GM08714 (cell line): ENCODE data around the gene CDA.
A peak's percentile ranks its signal among the peaks of the same experiment; 100 is the strongest.

Experiments used
- H3K4me3 ChIP-seq: fragments of 200-500 bp; sonication (Bioruptor generic); 2 replicates; pipeline ENCODE4 v1.5.1; 2014; ENCODE audit warnings: mild to moderate bottlenecking, low read length, inconsistent platforms
- ZNF274 ChIP-seq: IDR thresholded peaks from 2 replicates; pipeline ENCODE4 v1.6.1; 2012; ENCODE audit warnings: mild to moderate bottlenecking, low read depth, low read length

Gene CDA

GRCh38 chr1:20641975-20642374, 53.1 kb downstream of the CDA start:
- H3K4me3 ChIP-seq: no peak overlapping the region
- TF ChIP-seq ZNF274: no peak

- no peak for TF ChIP-seq ZNF274
- H3K4me3 ChIP-seq: no peak overlapping the region
These were observed 54.2 kb downstream of the CDA start for GRCh38 chr1:20643080-20643479.

DNA sequence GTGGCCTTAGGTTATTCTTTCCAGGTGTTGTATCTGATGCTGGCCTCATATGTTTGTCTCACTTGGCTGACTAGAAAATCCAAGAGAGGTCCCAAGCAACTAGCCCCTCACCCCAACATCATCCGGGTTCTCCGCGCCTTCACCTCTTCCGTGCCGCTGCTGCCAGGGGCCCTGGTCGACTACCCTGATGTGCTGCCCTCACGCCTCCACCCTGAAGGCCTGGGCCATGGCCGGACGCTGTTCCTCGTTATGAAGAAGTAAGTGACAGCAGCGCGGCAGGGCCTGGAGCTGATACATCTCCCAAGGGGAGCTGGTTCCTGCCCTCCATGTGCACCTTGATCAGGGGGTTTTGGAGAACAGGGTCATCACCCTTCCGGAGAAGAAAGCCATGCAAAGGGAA, 55.5 kb downstream of the CDA start:
- H3K4me3 ChIP-seq: no peak overlapping the region
- no peak for TF ChIP-seq ZNF274

DNA sequence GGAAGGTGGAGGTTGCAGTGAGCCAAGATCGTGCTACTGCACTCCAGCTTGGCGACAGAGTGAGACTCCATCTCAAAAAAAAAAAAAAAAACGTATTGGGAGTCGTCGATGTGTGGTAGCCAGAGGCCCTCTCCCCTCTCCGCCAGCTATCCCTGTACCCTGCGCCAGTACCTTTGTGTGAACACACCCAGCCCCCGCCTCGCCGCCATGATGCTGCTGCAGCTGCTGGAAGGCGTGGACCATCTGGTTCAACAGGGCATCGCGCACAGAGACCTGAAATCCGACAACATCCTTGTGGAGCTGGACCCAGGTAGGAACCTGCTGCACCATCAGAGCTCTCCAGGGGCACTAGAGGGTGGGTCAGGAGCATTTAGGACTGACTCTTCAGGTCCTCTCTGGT, 56.5 kb downstream of the CDA start:
- H3K4me3 ChIP-seq: no peak overlapping the region
- no peak for TF ChIP-seq ZNF274

- H3K4me3 ChIP-seq: no peak overlapping the region
- no peak for TF ChIP-seq ZNF274
These were observed 59.5 kb downstream of the CDA start for GRCh38 chr1:20648438-20648837.

GRCh38 chr1:20648946-20649345, 60.0 kb downstream of the CDA start:
- no peak overlapping the region for H3K4me3 ChIP-seq
- no peak for TF ChIP-seq ZNF274

DNA sequence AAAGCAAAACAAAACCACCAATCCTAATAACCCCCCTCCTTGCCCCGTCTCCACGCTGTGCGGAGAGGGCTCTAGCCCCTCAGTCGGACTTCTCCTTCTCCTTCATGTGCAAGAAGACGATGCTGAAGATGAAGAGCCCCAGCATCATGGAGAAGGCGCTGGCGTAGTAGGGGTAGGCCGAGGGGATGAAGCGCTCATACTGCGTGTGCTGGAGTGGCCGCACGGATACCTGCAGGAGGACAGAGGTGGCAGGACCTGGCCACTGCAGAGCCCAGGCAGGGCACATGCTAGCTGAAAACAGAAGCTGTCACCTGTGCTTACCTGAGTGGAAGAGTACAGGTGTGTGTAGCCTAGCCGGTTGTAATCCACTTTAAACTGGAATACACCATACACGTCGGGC, 63.4 kb downstream of the CDA start:
- no peak for TF ChIP-seq ZNF274
- H3K4me3 ChIP-seq: no peak overlapping the region

DNA sequence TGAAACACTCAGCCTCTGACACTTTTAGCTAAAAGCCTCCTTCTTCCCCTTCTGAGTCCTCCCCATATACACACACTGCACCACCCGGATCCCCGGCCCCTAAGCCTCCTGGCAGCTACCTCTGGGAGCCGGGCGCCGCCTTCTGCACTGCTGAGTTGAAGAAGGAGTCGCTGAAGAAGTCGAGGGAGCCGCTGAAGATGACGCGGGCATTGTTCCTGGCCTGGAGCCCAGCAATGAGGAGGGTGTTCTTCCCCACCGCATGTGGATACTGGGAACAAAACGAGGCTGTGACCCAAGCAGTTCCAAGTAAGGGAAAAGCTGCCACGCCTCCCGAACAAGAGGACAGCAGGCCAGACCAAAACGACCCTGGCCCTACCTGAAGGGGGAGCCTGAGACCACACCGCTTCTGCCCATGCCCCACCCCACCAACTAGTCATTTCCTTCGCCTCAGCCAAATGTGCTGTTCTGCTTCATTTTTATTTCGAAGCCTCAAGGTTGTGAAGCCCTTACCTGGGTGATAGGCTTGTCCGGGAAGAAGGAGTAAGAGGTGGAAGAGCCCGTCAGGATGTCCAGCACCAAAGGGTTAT, 65.3 kb downstream of the CDA start:
- TF ChIP-seq ZNF274: no peak
- no peak overlapping the region for H3K4me3 ChIP-seq

DNA sequence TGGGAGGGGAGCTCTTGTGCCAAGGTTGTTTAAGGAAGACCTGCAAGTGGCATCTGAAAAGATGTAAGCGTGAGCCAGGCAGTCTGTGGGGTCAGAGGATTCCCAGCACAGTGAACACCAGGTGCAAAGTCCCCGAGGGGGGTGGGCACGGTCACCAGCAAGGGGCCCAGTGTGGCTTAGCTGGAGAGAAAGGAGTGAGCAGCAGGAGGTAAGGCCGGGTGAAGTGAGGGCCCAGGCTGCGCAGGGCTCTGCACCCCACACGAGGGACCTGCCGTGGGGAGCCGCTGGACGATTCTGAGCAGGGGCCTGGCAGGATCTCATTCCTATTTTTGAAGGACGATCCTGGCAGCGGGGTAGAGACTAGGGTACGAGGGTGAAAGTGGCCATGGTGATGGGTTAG, 68.1 kb downstream of the CDA start:
- no peak for TF ChIP-seq ZNF274
- H3K4me3 ChIP-seq: no peak overlapping the region

GRCh38 chr1:20658166-20658915, 69.4 kb downstream of the CDA start:
- no peak overlapping the region for H3K4me3 ChIP-seq
- TF ChIP-seq ZNF274: no peak

DNA sequence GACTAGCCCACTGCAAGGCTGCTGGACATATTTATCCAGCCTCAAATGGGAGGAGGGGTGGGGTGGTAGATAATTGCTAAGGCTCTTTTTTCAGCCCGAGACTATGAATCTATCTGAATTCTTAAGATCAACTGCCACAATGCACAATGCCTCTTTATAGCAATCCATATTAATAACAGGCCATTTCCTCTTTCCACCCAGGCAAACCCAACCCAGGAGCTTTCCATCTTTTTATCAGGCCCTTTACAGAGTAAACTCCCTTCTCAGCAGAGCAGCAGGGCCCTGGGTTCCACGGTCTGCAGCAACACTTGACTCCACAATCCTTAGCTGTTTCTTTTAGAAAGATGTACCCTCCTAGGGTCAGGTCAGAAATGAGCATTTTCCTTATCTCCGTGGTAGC, 71.5 kb downstream of the CDA start:
- TF ChIP-seq ZNF274: no peak
- peak overlapping the region; percentile 98 for H3K4me3 ChIP-seq

GRCh38 chr1:20660847-20661206, 71.9 kb downstream of the CDA start:
- no peak for TF ChIP-seq ZNF274

DNA sequence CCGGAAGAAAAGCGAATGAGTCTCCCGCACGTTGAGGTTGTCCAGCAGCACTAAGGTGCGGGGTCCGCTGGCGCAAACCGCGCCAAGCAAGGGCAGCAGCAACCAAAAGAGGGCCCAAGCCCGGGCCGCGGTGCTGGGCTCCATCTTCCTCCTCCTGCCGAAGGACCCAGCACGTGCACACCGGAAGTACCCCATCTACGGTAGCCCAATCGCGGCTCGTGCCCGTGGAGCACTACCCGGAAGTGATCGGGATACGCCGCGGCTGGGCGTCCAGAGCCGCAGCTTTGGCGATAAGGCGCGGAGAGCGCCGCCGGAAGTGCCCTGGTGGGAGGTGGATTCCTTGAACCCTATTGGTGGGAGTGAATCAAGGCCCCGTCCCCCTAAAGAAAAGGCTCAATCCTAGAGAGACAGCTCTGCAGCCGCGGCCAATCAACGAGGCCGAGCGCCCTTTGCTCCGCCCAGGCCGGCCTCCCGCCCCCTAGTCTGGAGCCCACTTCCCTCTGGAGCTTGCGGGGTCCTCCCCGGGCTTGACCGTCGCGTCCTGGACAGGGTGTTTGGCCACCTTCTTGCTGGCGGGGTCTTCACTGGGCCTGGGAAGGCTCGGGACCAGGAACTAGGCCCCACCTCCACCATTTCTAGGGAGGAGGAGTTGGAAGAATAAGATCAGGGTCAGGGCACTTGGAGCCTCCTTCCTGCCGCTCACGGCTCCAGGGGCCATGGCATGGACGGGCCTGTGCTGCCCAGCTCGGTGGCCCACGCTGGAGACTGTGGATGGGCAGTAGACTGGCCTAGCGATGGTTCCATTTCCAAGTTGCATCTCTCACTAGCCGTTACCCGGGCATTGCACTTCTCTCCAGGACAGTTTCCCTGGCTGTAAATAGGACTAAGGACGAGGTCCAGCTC, 72.6 kb downstream of the CDA start, which contains the start of gene DDOST:
DDOST (minus strand) TSS at position 163 of the 903 bp plus-strand sequence; CDS start at position 144, 19 bp downstream.
- no peak for TF ChIP-seq ZNF274
- peak within 1 kb of the TSS; percentile 98 for H3K4me3 ChIP-seq

More at GRCh38 chr1:20660847-20661206, 71.9 kb downstream of the CDA start:
- peak overlapping the region; percentile 98 for H3K4me3 ChIP-seq

DNA sequence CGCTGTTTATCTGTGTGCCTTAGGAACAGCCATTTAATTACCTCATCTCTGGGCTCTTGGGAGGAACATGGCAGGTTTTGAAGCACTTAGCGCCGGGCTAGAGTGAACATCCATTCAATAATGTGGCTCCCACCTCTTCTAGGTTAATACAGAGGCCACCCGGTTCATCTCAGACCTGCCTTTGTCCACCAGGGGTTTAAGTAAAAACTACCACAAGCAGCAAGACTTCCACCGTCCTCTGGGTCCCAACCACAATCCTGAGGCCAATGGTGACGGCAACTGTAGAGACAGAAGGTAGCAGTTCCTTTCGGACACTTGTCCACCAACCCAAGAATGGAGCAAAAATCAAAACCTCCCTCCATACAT, 73.2 kb downstream of the CDA start:
- peak overlapping the region; percentile 76 for H3K4me3 ChIP-seq
- no peak for TF ChIP-seq ZNF274

DNA sequence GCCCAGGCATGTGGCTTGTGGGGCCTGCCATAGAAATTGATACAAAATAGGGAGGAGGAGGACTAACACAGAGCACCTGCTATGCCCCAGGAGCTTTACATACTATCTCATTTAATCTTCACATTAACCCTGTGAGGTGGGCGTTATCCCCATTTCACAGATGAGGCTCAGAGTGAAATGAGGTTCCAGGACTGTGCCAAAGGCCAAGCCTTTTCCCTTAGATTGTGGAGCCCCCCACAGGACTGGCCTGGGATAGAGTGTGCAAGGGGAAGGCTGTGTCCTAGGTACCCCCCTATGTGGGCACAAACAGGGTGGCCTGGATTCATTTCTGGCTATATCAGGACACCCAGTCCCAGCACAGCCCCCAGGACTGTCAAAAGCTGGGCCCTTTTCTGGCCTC, 74.5 kb downstream of the CDA start:
- no peak overlapping the region for H3K4me3 ChIP-seq
- TF ChIP-seq ZNF274: no peak
